ENCODE data around the gene GPM6B.

The GPM6B gene

GRCh38 chrX:13824746-13825145 is 7.9 kb upstream of the GPM6B start:
- DNase-seq (ENCODE audit: low spot score) = no peak

GRCh38 chrX:13821738-13822137 is 4.8 kb upstream of the GPM6B start:
- no peak for DNase-seq (ENCODE audit: low spot score)

- no peak for DNase-seq (ENCODE audit: low spot score)
Observed at GRCh38 chrX:13816176-13816575, 717 bp downstream of the GPM6B start.

GRCh38 chrX:13815664-13816063 is 1.2 kb downstream of the GPM6B start:
- no peak for DNase-seq (ENCODE audit: low spot score)

- no peak for DNase-seq (ENCODE audit: low spot score)
Observed at GRCh38 chrX:13808865-13809264, 8.0 kb downstream of the GPM6B start.

- no peak for DNase-seq (ENCODE audit: low spot score)
Observed at GRCh38 chrX:13808293-13808692, 8.6 kb downstream of the GPM6B start.

GRCh38 chrX:13805241-13805640 is 11.7 kb downstream of the GPM6B start:
- DNase-seq (ENCODE audit: low spot score) = no peak

- peak; percentile 26 for DNase-seq (ENCODE audit: low spot score)
Observed at GRCh38 chrX:13803116-13803515, 13.8 kb downstream of the GPM6B start.

GRCh38 chrX:13798184-13798583 is 18.7 kb downstream of the GPM6B start:
- DNase-seq (ENCODE audit: low spot score) = no peak

GRCh38 chrX:13797512-13797911 is 19.4 kb downstream of the GPM6B start:
- no peak for DNase-seq (ENCODE audit: low spot score)

GRCh38 chrX:13794417-13794816 is 22.5 kb downstream of the GPM6B start:
- no peak for DNase-seq (ENCODE audit: low spot score)

GRCh38 chrX:13793897-13794296 is 23.0 kb downstream of the GPM6B start:
- DNase-seq (ENCODE audit: low spot score) = no peak

- DNase-seq (ENCODE audit: low spot score) = no peak
Observed at GRCh38 chrX:13791559-13791958, 25.3 kb downstream of the GPM6B start.

GRCh38 chrX:13791145-13791544 is 25.7 kb downstream of the GPM6B start:
- DNase-seq (ENCODE audit: low spot score) = no peak

GRCh38 chrX:13790206-13791131 is 26.4 kb downstream of the GPM6B start:
- DNase-seq (ENCODE audit: low spot score) = no peak

GRCh38 chrX:13786048-13786447 is 30.8 kb downstream of the GPM6B start:
- DNase-seq (ENCODE audit: low spot score) = no peak

GRCh38 chrX:13780868-13781427 is 35.9 kb downstream of the GPM6B start:
- no peak for DNase-seq (ENCODE audit: low spot score)

GRCh38 chrX:13778916-13779315 is 38.0 kb downstream of the GPM6B start:
- peak; percentile 33 for DNase-seq (ENCODE audit: low spot score)

- DNase-seq (ENCODE audit: low spot score) = no peak
Observed at GRCh38 chrX:13776387-13776786, 40.5 kb downstream of the GPM6B start.

- no peak for DNase-seq (ENCODE audit: low spot score)
Observed at GRCh38 chrX:13775837-13776236, 41.1 kb downstream of the GPM6B start.

GRCh38 chrX:13774696-13775095 is 42.2 kb downstream of the GPM6B start:
- DNase-seq (ENCODE audit: low spot score) = no peak

GRCh38 chrX:13770013-13770535 is 46.8 kb downstream of the GPM6B start:
- no peak for DNase-seq (ENCODE audit: low spot score)

GRCh38 chrX:13768939-13769338 is 48.0 kb downstream of the GPM6B start:
- no peak for DNase-seq (ENCODE audit: low spot score)
